ENCODE results near the gene ZDHHC20. TPM values are rescaled to one million over a fixed set of nuclear protein-coding genes. Genes with fewer than 3 reads are reported as not detected.
A peak's percentile ranks its signal among the peaks of the same experiment; 100 is the strongest.

Gene ZDHHC20
- total and polyA plus RNA-seq, 2 donors from 2014 or later = 7.2 to 36.1 TPM

- no peak overlapping the region for H3K9ac ChIP-seq (ENCODE audit: low read length in 3 of 3)
- H3K27ac ChIP-seq (ENCODE audit: low read depth in 2 of 2, low read length in 2 of 2) = no peak overlapping the region
- FAIRE-seq (no peak), DNase-seq (no peak)
- no peak overlapping the region for H3K4me3 ChIP-seq (ENCODE audit: low read length in 3 of 3)
- peaks cover 0 to 3% (median 0%) of the 10 kb centered on the region in 3 donors for H3K4me1 ChIP-seq (ENCODE audit: control insufficient read depth in 2 of 3, insufficient read depth in 2 of 3, low read depth in 1 of 3, low read length in 3 of 3)
- no peak for TF ChIP-seq CTCF (IDR thresholded peaks at IDR 0.05; ENCODE audit: borderline replicate concordance, extremely low read depth, insufficient read depth)
- intact Hi-C loops (cut with DNase I) = no loop called here
- no peaks in the 10 kb centered on the region for H3K27me3 ChIP-seq (ENCODE audit: control insufficient read depth, insufficient read depth, low read length)
- peaks cover 0 to 2% (median 2%) of the 10 kb centered on the region in 3 donors for H3K9me3 ChIP-seq (ENCODE audit: control insufficient read depth in 2 of 3, insufficient read depth in 1 of 3, low read length in 3 of 3)
- H3K36me3 ChIP-seq (ENCODE audit: control insufficient read depth in 2 of 3, insufficient read depth in 3 of 3, low read length in 3 of 3) = no peaks in the 10 kb centered on the region
These were observed 15.9 kb downstream of the ZDHHC20 start for GRCh38 chr13:21443171-21443570.

- peaks cover 0 to 5% (median 2%) of the 10 kb centered on the region in 3 donors for H3K9me3 ChIP-seq (ENCODE audit: control insufficient read depth in 2 of 3, insufficient read depth in 1 of 3, low read length in 3 of 3)
- no peaks in the 10 kb centered on the region for H3K4me1 ChIP-seq (ENCODE audit: control insufficient read depth in 2 of 3, insufficient read depth in 2 of 3, low read depth in 1 of 3, low read length in 3 of 3)
- H3K4me3 ChIP-seq (ENCODE audit: low read length in 3 of 3) = no peak overlapping the region
- H3K36me3 ChIP-seq (ENCODE audit: control insufficient read depth in 2 of 3, insufficient read depth in 3 of 3, low read length in 3 of 3) = no peaks in the 10 kb centered on the region
- peak overlapping the region; percentile 7 to 39 for H3K27ac ChIP-seq (ENCODE audit: low read depth in 2 of 2, low read length in 2 of 2)
- no peak overlapping the region for H3K9ac ChIP-seq (ENCODE audit: low read length in 3 of 3)
- H3K27me3 ChIP-seq (ENCODE audit: control insufficient read depth, insufficient read depth, low read length) = no peaks in the 10 kb centered on the region
- FAIRE-seq = no peak
- no peak for TF ChIP-seq CTCF (IDR thresholded peaks at IDR 0.05; ENCODE audit: borderline replicate concordance, extremely low read depth, insufficient read depth)
- intact Hi-C loops (cut with DNase I) = no loop called here
- no peak for DNase-seq
These were observed 22.5 kb downstream of the ZDHHC20 start for GRCh38 chr13:21436582-21436981.

DNA sequence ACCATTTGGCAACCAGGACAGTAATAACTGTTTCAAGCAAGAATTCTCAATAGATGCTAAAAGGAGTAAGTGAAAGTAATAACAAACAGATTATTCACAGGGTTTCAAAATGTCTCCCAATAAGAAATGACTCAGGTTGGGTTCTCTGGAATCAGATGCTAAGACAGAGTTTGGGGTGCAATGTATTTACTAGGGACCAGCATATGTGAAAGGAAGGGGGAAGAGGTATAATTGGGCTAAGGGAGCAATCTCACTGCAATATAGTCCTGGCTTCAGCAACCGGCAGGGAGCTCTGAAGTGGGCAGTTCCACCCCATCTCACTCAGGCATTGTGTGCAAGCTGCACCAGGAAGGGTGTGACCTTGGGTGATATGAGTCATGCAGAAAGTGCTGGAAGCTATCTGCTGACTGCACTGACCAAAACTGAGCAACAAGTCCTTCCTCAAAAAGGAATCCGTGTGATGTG is 23.4 kb downstream of the ZDHHC20 start:
- no peak for TF ChIP-seq CTCF (IDR thresholded peaks at IDR 0.05; ENCODE audit: borderline replicate concordance, extremely low read depth, insufficient read depth)
- Histone ChIP-seq H3K4me3 (ENCODE audit: low read length in 3 of 3) (no peak overlapping the region), H3K9ac (ENCODE audit: low read length in 3 of 3) (no peak overlapping the region), H3K27me3 (ENCODE audit: control insufficient read depth, insufficient read depth, low read length) (no peaks in the 10 kb centered on the region), H3K36me3 (ENCODE audit: control insufficient read depth in 2 of 3, insufficient read depth in 3 of 3, low read length in 3 of 3) (no peaks in the 10 kb centered on the region), H3K27ac (ENCODE audit: low read depth in 2 of 2, low read length in 2 of 2) (peak overlapping the region; percentile 15 to 29), H3K4me1 (ENCODE audit: control insufficient read depth in 2 of 3, insufficient read depth in 2 of 3, low read depth in 1 of 3, low read length in 3 of 3) (no peaks in the 10 kb centered on the region), H3K9me3 (ENCODE audit: control insufficient read depth in 2 of 3, insufficient read depth in 1 of 3, low read length in 3 of 3) (peaks cover 0 to 5% (median 2%) of the 10 kb centered on the region in 3 donors)
- DNase-seq = peak in 1 of 5 donors; percentile 74
- FAIRE-seq = no peak
- intact Hi-C loops (cut with DNase I) = no loop called here

- intact Hi-C loops (cut with DNase I) = no loop called here
- Histone ChIP-seq H3K4me1 (ENCODE audit: control insufficient read depth in 2 of 3, insufficient read depth in 2 of 3, low read depth in 1 of 3, low read length in 3 of 3) (no peaks in the 10 kb centered on the region), H3K27me3 (ENCODE audit: control insufficient read depth, insufficient read depth, low read length) (no peaks in the 10 kb centered on the region), H3K9ac (ENCODE audit: low read length in 3 of 3) (no peak overlapping the region), H3K36me3 (ENCODE audit: control insufficient read depth in 2 of 3, insufficient read depth in 3 of 3, low read length in 3 of 3) (no peaks in the 10 kb centered on the region), H3K9me3 (ENCODE audit: control insufficient read depth in 2 of 3, insufficient read depth in 1 of 3, low read length in 3 of 3) (peaks cover 2 to 5% (median 2%) of the 10 kb centered on the region in 3 donors), H3K27ac (ENCODE audit: low read depth in 2 of 2, low read length in 2 of 2) (peak overlapping the region in 1 of 2 donors; percentile 29), H3K4me3 (ENCODE audit: low read length in 3 of 3) (no peak overlapping the region)
- TF ChIP-seq CTCF (IDR thresholded peaks at IDR 0.05; ENCODE audit: borderline replicate concordance, extremely low read depth, insufficient read depth) = no peak
- FAIRE-seq (no peak), DNase-seq (no peak)
These were observed 23.9 kb downstream of the ZDHHC20 start for GRCh38 chr13:21435231-21435630.
